HG02840 (cell line): ENCODE results near the gene B9D2.
A peak's percentile ranks its signal among the peaks of the same experiment; 100 is the strongest.
"Not testable (repeated sequence)": the region's sequence is repeated elsewhere in the genome, so short reads cannot be mapped to it uniquely, and the experiment has no call there.

Experiments
- ATAC-seq: cut with Tn5 transposase; IDR thresholded peaks from one replicate; pipeline ENCODE4 v1.9.1; 2021; ENCODE audit warnings: mild to moderate bottlenecking, moderate library complexity, moderate number of reproducible peaks; ENCODE audit not compliant: unreplicated experiment, low FRiP score

B9D2 gene, protein sequence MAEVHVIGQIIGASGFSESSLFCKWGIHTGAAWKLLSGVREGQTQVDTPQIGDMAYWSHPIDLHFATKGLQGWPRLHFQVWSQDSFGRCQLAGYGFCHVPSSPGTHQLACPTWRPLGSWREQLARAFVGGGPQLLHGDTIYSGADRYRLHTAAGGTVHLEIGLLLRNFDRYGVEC

DNA sequence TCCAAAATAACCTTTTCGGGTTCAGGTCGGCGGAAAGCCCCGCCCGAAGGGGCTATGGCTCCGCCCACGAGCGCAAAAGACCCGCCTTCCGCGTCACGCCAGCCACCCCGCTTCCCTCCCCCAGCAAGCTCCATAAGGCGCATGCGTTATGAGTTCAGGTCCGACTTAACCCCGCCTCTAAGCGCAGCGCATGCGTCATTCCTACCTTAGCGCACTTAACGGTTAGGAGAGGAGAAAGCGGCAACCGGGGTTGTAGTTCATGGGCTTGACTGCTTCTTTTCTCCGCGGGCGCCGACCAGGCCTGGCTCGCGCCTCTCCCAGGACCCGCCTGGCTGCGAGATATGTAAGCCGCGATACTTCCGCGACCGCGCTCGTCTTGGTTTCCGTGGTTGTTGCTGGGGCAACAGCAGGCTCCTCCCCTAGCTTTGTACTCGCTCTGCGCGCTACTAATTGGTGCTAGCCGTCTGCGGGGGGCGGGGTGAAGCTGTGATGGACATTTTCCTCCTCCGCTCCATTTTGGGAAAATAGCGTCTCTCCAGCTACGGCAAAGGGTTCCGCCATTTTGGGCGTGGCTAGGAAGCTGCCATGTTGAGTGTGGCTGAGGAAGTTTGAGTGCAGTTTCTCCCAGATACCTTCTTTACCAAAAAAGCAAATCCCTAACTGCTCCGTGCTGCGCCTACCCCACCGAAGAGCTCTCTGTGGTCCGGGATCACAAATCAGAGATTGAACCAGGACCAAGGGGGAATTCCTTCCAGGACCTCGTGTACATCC lies at the start of gene B9D2:
Gene B9D2, minus strand, starts transcription at position 397 of the 771 bp plus-strand sequence. CDS start 630 bp downstream, outside the sequence.
- peak; percentile 83 for ATAC-seq

DNA sequence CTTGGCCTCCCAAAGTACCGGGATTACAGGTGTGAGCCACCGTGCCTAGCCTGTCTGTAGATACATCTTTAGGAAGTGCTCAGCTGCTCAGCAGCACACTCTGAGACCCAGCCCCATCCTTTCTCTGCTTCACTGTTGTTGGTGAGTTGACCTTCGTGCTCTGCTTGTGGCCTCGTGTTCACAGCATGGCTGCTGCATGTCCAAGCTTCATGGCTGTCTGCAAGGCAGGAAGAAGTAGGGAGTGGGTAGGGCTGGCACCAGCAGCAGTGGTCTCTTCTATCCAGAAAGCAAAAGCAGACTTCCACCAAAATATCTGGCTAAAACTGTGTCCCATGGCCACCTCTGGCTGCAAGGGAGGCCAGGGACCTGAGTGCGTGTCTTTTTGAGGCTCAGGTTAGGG lies 49.0 kb upstream of the B9D2 start:
- no peak for ATAC-seq

DNA sequence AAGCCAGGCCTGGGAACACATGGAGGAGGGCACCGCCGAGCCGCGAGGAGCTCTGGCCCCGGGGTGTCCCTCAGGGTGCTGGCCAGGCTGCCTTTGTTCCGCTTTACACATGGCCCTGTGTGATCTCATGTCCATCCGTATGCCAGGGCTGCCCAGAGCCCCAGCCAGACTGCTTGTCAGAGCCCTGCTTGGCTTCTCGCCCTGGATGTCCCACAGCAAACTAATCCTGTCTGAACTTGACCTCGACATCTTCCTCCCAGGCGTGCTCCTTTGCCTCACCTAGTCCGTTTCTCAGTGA lies 48.0 kb upstream of the B9D2 start:
- no peak for ATAC-seq

DNA sequence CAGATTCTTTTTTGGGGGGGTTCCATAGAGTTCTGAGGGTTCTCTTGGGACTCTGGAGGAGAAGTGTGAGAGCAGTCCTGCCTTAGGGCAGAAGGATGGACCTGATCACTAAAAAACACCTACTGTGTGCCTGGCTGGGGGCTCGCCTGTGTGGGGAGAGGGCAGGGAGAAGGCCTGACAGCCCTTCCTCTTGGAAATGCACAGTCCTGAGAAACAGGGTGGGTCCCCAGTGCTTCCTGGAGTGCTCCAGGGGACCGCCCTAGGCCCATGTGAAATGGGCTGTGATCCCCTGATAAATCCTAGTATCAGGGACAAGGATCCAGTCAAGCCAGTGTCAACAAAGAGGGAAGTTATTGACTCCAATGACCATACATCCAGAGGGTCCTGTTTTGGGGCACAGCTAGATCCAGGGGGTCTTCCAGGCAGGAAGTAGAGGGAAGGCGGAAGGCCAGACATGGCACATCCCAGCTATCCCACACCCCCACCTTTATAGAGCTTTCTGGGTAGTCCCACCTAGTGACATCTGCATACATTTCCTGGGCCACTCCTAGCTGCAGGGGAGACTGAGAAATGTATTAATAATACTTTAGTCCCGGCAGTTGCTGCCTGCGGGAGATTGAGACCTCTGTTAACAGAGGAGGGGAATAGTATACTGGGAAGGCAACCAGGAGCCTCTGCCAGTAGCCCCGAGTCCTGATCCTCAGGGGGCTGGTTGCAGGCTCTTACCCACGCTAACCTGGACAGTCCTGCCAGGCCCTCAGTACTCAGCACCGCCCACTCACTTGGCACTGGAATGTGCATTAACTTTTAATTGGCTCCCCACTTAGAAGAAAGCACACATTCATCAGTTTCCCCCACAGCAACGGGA lies 47.4 kb upstream of the B9D2 start:
- ATAC-seq, result no peak

DNA sequence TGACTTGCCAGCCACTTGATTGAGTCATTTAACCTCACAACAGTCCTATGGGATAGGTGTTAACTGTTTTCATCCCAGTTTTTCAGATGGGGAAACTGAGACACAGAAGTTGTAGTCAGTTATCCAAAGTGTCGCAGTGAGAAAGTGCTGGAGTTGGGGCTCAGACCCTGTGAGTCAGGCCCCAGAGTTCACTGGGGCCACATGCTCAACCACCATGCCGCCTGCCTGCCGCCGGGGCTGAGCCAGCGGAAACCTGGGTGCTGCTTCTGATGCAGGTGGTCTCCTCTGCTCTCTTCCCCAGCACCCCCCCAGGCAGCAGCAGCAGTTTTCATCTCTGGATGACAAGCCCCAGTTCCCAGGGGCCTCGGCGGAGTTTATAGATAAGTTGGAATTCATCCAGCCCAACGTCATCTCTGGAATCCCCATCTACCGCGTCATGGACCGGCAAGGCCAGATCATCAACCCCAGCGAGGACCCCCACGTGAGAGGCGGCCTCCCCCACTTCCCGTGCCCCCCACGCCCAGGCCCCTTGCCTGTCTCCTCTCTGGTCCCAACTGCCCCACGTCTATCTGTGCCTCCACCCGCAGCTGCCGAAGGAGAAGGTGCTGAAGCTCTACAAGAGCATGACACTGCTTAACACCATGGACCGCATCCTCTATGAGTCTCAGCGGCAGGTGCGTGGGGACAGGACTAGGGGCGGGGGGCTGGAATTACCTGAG lies 46.5 kb upstream of the B9D2 start:
- no peak for ATAC-seq

DNA sequence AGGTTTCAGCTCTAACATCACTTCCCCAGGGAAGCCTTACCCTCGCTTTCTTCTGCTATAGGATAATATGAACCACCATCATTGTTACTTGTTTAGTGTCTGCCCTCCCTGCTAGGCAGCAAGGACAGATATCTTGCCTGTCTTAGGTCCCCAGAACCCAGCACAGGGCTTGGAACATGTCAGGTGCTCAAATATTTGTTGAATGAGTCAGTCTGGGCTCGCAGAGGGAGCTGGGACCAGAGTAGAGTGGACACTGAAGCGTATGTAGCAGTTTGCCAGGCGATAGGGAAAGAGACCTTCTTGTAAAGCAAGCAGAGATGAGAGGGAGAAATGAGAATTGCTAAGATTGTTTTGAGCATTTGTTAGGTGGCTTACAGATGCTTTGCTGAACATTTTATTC lies 45.3 kb upstream of the B9D2 start:
- no peak for ATAC-seq

DNA sequence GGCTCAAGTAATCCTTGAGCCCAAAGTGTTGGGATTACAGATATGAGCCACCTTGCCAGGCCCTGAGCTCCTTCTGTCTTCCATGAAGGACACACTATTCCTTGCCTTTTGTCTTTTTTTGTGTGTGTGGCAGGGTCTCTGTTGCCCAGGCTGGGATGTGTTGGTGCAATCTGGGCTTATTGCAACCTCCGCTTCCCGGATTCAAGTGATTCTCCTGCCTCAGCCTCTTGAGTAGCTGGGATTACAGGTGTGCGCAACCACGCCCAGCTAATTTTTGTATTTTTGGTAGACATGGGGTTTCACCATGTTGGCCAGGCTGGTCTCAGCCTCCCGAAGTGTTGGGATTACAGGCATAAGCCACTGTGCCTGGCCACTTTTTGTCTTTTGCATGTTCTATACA lies 44.9 kb upstream of the B9D2 start:
- ATAC-seq, result not testable (repeated sequence)

DNA sequence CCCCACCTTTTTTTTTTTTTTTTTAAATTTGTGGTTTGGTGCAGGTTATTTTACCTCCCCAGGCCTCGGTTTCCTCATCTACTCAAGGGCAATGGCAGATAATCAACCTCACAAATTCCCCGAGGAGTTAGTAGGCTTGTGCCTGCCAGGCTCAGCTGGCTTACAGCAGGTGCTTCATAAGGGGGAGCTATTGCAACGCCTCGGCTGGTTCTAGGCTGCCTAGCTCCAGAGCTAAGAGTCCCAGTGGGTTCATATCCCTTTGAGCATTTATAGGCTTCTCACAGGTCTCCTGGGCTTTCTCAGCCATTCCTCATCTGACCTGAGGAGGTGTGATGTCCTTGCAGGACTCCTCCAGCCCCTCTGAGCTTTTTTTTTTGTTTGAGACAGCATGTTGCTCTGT lies 44.3 kb upstream of the B9D2 start:
- ATAC-seq, result no peak

DNA sequence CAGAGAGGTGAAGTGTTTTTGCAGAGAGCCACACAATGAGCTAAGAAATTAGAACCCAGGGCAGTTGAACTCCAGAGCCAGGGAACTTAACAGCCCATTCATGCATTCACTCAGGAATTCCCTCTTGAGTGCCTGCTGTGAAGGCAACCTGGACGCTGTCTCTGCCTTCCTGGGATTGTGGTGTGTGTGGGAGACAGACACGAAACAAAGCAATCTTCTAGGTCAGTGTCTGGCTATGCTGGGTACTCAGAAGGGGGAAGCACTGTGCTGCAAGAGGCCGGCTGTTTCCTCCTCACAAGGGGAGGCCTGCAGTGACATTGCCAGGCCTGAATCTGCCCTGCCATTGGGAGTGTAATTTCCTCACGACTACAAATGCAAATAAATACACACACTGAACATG lies 43.3 kb upstream of the B9D2 start:
- ATAC-seq, result no peak

DNA sequence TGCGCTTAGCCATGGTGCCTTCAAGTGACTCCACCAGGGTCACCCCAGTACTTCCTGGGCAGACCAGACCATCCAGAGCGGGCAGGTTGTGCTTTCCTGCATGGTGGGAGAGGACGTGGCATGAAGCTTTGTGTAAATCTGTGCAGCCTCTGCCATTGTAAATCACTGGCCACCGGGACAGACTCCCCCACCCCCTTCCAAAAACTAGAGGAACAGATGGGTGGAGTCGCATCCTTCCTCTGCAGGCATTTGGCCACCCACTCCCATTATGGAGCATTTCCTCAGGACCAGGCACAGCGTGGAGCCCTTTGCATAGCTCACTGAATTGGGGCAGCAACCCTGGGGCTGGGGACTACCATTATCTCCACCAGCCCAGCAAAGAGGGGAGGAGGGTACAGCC lies 41.8 kb upstream of the B9D2 start:
- ATAC-seq, result no peak

DNA sequence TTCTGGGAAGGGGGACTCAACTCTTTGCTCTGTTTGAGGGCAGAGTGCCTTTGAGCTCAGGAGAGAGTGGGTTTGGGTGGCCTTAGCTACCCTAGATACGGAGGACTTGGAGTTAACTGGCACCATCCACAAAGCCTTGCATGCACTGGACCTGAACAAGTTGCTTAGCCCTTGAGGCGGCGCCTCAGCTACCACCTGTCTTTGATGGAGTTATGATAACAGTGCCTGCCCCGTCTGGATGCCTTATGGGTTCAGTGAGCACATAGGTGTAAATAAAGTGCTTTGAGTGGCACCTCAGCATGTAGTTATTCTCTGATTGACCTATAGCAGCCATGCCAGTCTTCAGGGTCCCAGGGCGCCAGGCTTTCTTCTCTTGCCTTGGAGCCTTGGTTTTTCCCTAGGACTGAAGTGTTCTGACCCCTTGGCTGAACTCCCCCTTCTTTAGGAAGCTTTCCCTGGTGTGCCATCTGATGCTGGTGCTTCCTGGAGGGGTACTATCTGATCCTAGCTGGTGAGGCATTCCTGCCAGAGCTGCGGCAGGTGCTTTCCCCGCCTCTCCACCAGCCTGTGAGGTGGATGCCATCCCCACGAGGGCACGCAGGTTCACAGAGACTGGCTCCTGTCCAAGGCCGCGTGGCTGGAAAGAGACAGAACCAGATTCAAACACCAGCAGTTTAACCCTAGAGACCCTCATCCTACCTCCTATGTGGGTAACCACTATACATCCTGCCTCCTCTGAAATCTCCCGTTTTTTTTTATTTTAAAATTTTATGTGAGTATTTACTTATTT lies 39.4 kb upstream of the B9D2 start:
- ATAC-seq, result no peak

DNA sequence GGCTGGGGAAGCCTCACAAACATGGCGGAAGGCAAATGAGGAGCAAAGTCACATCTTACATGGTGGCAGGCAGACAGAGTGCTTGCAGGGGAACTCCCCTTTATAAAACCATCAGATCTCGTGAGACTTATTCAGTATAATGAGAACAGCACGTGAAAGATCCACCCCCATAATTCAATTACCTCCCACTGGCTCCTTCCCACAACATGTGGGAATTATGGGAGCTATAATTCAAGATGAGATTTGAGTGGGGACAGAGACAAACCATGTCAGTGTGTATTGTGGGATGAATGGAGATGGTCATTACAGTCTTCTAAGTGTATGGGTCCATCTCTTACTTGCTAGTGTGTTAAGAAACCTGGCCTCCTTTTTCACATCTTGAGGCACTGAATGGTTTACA lies 38.1 kb upstream of the B9D2 start:
- no peak for ATAC-seq

DNA sequence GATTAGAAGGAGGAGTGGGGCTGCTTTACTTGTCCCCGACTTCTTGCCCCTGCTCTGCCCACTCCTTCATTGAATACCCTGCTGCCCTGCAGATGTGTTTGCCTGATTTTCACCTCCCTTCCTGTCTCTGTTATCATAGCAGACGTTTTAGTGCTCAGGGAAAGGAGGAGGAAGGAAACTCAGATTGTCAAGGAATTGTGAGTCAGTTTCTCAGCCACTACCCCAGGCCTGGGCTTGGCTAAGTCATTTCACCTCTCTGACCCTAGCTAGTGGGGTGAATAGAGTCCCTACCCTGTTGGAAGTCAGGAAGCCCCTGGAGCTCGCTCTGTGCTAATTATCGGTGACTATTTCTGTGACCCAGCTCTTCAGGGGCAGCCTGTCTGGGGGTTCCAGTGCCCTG lies 37.5 kb upstream of the B9D2 start:
- no peak for ATAC-seq

DNA sequence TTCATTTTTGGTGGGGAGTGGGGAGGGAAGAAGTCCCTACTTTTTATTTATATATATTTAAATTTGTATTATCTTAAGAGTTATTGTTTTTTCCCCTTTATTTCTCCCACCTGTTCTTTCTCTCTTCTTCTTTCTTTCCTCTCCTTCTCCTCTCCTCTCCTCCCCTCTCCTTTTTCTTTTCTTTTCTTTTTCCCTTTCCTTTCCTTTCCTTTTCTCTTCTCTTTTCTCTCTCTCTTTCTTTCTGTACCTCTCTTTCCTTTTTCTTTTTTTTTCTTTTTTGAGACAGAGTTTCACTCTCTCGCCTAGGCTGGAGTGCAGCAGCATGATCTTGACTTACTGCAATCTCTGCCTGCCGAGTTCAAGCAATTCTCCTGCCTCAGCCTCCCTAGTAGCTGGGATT lies 35.6 kb upstream of the B9D2 start:
- no peak for ATAC-seq

DNA sequence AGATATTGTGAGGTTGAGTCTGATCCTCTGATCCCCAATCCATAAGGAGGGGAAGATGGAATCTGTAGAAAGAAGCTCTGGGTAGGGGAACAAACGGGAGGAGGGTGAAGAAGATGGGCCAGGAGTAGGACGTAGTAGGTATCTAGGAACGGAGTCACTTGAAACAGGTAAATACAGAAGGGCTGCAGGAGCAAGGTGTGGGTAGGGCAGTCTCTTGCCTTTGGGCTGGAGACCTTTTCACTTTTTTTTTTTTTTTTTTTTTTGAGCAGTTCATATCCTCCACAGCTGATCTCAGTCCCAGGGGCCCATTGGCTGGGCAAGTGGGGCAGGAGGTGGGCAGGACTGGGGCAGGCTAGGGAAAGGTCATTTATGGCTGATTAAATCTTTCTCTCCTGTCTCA lies 35.1 kb upstream of the B9D2 start:
- no peak for ATAC-seq

DNA sequence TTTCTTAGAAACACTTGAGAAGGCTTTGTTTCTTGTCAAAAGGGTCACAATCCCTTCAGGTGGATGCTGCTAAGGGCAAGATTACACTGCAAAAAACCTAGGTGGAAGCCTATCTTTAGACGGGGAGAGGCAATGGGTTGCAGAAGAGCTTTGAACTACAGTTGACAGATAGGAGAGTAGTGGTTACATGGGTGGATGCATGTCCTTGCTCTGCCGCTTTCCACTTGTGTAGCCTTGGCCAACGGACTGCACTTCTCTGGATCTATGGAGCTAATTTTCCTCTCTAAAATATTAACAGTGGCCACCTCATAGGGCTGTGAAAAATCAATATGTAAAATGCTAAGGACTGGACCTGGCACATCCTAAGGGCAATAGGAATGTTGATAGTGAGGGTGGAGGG lies 34.6 kb upstream of the B9D2 start:
- ATAC-seq, result no peak

DNA sequence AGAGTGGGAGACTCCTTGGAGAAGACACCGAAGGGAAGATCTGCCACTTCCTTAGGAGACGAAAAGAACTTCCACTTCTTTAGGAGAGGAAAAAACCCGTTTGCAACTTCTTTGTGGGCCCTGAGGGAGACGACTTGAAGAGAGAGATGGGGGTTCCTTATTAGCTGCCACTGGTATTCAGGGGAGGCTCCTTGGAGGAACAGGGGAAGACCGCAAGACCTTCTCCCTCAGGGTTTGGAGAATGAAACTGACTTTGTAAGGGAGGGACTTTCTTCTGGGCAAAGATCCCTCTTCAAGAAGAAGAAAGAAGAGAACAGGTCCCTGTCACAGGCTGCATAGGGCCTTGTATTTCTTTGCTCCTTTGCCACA lies 34.1 kb upstream of the B9D2 start:
- ATAC-seq, result no peak

DNA sequence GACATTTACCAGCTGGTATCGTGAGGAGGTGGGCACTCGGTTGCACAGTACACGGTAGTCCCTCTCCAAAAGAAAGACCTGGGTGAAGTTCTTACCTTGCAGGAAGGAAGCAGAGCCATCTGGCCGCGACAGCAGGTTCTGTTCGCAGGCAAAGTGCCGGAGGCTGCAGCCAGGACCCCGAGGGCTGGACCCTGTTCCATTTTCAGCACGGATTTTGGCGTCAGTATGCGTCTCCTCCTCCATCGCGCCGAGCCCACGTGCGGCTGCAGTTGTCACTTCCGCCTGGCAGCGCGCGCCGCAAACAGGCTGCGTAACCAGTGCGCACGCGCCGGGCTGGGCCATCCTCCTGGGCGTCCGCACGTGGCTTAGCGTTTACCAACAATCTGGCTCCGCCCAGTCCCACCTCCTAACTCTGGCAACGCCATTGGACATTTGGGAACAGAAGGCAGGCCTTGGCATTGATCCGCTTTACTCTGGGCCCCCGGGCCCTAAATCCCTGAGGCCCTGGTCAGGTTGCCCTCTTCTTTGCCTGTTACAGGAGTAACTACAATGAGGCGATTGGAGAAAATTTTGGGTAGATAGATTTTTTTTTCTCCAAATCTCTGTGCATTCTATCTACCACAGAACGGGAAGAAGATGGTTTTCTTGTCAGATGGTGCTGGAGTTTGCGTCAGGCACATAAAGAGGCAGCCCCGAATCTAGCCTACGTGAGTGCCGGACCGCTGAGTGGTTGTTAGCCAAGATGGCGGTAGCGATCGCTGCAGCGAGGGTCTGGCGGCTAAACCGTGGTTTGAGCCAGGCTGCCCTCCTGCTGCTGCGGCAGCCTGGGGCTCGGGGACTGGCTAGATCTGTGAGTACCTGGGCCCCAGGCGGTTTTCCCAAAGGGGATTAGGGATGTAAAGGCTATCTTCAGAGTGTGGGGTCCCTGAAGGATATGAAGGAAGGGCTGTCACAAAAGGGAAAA lies 33.4 kb upstream of the B9D2 start, which contains the start of the genes BCKDHA and EXOSC5:
Gene BCKDHA, plus strand, starts transcription at position 733 of the 964 bp plus-strand sequence. Its CDS starts 10 bp downstream, at position 743.
Gene EXOSC5, minus strand, starts transcription at position 274 of the 964 bp plus-strand sequence. Its CDS starts 31 bp downstream, at position 243.
- peak; percentile 95 for ATAC-seq

DNA sequence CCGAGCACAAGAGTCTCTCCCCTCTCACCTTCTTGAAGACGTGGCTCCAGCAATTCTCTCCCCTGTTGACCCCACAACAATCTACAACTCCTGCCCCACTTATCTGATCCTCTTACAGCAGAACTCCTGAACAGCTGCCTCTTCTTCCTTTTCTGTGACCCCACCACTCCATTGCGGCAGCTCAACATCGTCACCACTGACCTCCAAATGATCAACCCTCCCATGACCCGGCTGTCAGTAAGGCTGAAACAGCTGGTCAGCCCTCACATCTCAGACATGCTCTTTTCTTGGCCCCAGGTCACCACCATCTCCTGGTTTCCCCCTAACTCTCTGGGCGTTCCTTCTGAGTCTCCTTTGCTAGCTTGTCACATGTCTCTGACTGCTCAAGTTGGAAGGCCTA lies 31.4 kb upstream of the B9D2 start:
- ATAC-seq, result no peak
